K562 (cell line): ENCODE data around the gene EPM2A. TPM values are rescaled to one million over a fixed set of nuclear protein-coding genes. Genes with fewer than 3 reads are reported as not detected.

Experiments
- PPARD ChIP-seq: fragments of 250-450 bp; sonication (Bioruptor Pico); IDR thresholded peaks from 2 replicates; pipeline ENCODE4 v1.8.0; 2022; ENCODE audit warnings: inconsistent platforms, mild to moderate bottlenecking, moderate library complexity
- PYGO2 ChIP-seq: fragments of 450-650 bp; IDR thresholded peaks from 2 replicates; pipeline ENCODE4 v1.6.1; 2016; ENCODE audit warnings: mild to moderate bottlenecking, missing genetic modification characterization, moderate library complexity, missing compliant biosample characterization
- TRIM25 ChIP-seq: fragments of 450-650 bp; IDR thresholded peaks from 2 replicates; pipeline ENCODE4 v1.7.0; 2016; ENCODE audit warnings: borderline replicate concordance
- XRCC4 ChIP-seq: IDR thresholded peaks from one replicate; pipeline ENCODE4 v1.6.1; 2011; ENCODE audit not compliant: insufficient read depth, insufficient read length; ENCODE audit errors: extremely low read depth
- ZNF589 ChIP-seq: fragments of 200-800 bp; sonication (Bioruptor generic); IDR thresholded peaks from 2 replicates; pipeline ENCODE4 v1.6.1; 2016; ENCODE audit warnings: low read depth, missing genetic modification characterization, missing compliant biosample characterization
- polyA plus RNA-seq, 8 experiments: library from polyadenylated mRNA; depleted of rRNA in 4 of 8; stranded (reverse) in 5 of 8; unstranded in 3 of 8; fragments of >200 nt; fragmentation: Nextera tagmentation in 2 of 8; fragmentation: Illumina TruSeq in 1 of 8; extraction: Ambion mirVana in 2 of 8; extraction: Trizol in 1 of 8; gene quantifications; 2 replicates each; pipeline versions ENCODE4 v1.2.1 to v1.2.3, GENCODE V29; 2011 to 2014; ENCODE audit warnings: inconsistent platforms in 1 of 8, missing spikeins in 1 of 8
- total RNA-seq, 7 experiments: library from RNA; depleted of rRNA in 6 of 7; stranded (reverse); fragments of >200 nt in 6 of 7; fragmentation: Illumina TruSeq in 2 of 7; extraction: Trizol in 2 of 7; gene quantifications; 2 replicates each; pipeline versions ENCODE4 v1.2.1 to v1.2.3, GENCODE V29; 2011 to 2021; ENCODE audit warnings: low replicate concordance in 1 of 7
- TF ChIP-seq, protein P1 (sequence below): fragments of 450-650 bp; IDR thresholded peaks from 2 replicates; pipeline ENCODE4 v1.6.1; 2017; ENCODE audit warnings: antibody characterized with exemption, mild to moderate bottlenecking
- TF ChIP-seq, protein P2 (sequence below): fragments of 450-650 bp; IDR thresholded peaks from 2 replicates; pipeline ENCODE4 v1.6.1; 2016; ENCODE audit warnings: mild to moderate bottlenecking, moderate library complexity

EPM2A gene
- total and polyA plus RNA-seq, 9 of the 15 experiments (the other 6 are each of a cell fraction or from before 2014, with no cell fraction given) = 0.35 to 5.3 (median 2.5) TPM

DNA sequence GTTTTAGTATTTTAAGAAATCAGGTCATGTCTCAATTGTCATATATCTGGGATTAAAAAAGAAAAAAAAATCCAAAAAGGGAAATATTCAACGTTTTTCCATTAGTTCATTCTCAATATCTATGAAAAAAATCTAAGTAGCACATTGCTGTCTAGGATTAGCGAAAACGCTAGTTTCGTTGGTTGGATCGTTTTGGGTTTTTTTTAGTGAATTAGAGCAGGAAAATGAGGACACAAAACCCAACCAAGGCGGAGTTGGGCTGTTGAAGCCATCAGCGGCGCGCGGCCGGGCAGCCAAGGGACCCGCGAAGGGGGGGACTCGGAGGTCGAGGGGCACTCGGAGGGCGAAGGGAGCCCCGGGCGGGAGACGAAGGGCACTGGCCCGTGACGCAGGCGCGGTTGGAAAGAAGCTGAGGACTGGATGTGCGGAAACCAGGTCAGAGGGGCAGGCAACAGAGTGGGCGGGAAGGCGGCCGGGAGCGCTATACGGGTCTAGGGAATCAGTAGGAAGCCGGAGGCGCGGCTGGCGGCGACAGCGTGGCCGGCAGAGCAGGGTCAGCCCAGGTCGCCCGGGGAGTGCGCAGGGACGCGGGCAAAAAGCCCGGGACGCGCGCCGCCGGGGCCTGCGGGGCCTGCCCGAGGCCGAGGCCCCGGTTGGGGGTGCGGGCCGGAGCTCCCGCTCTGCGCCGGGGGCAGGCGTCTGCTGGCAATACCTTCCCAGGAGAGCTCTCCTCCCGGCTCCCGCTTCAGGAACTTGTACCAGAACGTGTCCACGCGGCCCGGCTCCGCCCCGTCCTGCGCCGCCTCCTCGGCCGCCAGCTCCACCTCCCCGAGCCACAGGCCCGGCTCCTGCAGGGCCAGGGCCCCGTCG is 599 bp downstream of the EPM2A start (continued):
- TF ChIP-seq, protein P1, sequence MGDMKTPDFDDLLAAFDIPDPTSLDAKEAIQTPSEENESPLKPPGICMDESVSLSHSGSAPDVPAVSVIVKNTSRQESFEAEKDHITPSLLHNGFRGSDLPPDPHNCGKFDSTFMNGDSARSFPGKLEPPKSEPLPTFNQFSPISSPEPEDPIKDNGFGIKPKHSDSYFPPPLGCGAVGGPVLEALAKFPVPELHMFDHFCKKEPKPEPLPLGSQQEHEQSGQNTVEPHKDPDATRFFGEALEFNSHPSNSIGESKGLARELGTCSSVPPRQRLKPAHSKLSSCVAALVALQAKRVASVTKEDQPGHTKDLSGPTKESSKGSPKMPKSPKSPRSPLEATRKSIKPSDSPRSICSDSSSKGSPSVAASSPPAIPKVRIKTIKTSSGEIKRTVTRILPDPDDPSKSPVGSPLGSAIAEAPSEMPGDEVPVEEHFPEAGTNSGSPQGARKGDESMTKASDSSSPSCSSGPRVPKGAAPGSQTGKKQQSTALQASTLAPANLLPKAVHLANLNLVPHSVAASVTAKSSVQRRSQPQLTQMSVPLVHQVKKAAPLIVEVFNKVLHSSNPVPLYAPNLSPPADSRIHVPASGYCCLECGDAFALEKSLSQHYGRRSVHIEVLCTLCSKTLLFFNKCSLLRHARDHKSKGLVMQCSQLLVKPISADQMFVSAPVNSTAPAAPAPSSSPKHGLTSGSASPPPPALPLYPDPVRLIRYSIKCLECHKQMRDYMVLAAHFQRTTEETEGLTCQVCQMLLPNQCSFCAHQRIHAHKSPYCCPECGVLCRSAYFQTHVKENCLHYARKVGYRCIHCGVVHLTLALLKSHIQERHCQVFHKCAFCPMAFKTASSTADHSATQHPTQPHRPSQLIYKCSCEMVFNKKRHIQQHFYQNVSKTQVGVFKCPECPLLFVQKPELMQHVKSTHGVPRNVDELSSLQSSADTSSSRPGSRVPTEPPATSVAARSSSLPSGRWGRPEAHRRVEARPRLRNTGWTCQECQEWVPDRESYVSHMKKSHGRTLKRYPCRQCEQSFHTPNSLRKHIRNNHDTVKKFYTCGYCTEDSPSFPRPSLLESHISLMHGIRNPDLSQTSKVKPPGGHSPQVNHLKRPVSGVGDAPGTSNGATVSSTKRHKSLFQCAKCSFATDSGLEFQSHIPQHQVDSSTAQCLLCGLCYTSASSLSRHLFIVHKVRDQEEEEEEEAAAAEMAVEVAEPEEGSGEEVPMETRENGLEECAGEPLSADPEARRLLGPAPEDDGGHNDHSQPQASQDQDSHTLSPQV = no peak
- no peak for TF ChIP-seq XRCC4
- TF ChIP-seq PPARD (CRISPR knock-in tag) = no peak
- TF ChIP-seq ZNF589 = no peak; the same call in 1 of the 2 replicates
- TF ChIP-seq, protein P2, sequence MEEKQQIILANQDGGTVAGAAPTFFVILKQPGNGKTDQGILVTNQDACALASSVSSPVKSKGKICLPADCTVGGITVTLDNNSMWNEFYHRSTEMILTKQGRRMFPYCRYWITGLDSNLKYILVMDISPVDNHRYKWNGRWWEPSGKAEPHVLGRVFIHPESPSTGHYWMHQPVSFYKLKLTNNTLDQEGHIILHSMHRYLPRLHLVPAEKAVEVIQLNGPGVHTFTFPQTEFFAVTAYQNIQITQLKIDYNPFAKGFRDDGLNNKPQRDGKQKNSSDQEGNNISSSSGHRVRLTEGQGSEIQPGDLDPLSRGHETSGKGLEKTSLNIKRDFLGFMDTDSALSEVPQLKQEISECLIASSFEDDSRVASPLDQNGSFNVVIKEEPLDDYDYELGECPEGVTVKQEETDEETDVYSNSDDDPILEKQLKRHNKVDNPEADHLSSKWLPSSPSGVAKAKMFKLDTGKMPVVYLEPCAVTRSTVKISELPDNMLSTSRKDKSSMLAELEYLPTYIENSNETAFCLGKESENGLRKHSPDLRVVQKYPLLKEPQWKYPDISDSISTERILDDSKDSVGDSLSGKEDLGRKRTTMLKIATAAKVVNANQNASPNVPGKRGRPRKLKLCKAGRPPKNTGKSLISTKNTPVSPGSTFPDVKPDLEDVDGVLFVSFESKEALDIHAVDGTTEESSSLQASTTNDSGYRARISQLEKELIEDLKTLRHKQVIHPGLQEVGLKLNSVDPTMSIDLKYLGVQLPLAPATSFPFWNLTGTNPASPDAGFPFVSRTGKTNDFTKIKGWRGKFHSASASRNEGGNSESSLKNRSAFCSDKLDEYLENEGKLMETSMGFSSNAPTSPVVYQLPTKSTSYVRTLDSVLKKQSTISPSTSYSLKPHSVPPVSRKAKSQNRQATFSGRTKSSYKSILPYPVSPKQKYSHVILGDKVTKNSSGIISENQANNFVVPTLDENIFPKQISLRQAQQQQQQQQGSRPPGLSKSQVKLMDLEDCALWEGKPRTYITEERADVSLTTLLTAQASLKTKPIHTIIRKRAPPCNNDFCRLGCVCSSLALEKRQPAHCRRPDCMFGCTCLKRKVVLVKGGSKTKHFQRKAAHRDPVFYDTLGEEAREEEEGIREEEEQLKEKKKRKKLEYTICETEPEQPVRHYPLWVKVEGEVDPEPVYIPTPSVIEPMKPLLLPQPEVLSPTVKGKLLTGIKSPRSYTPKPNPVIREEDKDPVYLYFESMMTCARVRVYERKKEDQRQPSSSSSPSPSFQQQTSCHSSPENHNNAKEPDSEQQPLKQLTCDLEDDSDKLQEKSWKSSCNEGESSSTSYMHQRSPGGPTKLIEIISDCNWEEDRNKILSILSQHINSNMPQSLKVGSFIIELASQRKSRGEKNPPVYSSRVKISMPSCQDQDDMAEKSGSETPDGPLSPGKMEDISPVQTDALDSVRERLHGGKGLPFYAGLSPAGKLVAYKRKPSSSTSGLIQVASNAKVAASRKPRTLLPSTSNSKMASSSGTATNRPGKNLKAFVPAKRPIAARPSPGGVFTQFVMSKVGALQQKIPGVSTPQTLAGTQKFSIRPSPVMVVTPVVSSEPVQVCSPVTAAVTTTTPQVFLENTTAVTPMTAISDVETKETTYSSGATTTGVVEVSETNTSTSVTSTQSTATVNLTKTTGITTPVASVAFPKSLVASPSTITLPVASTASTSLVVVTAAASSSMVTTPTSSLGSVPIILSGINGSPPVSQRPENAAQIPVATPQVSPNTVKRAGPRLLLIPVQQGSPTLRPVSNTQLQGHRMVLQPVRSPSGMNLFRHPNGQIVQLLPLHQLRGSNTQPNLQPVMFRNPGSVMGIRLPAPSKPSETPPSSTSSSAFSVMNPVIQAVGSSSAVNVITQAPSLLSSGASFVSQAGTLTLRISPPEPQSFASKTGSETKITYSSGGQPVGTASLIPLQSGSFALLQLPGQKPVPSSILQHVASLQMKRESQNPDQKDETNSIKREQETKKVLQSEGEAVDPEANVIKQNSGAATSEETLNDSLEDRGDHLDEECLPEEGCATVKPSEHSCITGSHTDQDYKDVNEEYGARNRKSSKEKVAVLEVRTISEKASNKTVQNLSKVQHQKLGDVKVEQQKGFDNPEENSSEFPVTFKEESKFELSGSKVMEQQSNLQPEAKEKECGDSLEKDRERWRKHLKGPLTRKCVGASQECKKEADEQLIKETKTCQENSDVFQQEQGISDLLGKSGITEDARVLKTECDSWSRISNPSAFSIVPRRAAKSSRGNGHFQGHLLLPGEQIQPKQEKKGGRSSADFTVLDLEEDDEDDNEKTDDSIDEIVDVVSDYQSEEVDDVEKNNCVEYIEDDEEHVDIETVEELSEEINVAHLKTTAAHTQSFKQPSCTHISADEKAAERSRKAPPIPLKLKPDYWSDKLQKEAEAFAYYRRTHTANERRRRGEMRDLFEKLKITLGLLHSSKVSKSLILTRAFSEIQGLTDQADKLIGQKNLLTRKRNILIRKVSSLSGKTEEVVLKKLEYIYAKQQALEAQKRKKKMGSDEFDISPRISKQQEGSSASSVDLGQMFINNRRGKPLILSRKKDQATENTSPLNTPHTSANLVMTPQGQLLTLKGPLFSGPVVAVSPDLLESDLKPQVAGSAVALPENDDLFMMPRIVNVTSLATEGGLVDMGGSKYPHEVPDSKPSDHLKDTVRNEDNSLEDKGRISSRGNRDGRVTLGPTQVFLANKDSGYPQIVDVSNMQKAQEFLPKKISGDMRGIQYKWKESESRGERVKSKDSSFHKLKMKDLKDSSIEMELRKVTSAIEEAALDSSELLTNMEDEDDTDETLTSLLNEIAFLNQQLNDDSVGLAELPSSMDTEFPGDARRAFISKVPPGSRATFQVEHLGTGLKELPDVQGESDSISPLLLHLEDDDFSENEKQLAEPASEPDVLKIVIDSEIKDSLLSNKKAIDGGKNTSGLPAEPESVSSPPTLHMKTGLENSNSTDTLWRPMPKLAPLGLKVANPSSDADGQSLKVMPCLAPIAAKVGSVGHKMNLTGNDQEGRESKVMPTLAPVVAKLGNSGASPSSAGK = peak; percentile 84
- no peak for TF ChIP-seq TRIM25
- no peak for TF ChIP-seq PYGO2 (tag)
